Thoracic aorta (tissue), 2 donors: ENCODE data around the gene SSR3. TPM values are rescaled to one million over a fixed set of nuclear protein-coding genes. Genes with fewer than 3 reads are reported as not detected.

ENCODE experiments used
- ATAC-seq: fragments of 150-250 bp; one replicate; pipeline ENCODE4 v1.8.0; 2017; ENCODE audit warnings: low read depth; ENCODE audit not compliant: insufficient number of reproducible peaks, low FRiP score
- DNase-seq: peaks from one replicate; pipeline ENCODE4 v3.0.0-alpha.2; 2020; ENCODE audit warnings: low spot score
- H3K27ac ChIP-seq, 2 donors: fragments of 200-600 bp; sonication (generic); 1 replicate in 1 of 2; 2 replicates in 1 of 2; pipeline ENCODE4 v1.5.1; 2016; ENCODE audit warnings: mild to moderate bottlenecking in 2 of 2, moderate library complexity in 2 of 2
- H3K27me3 ChIP-seq: fragments of 200-600 bp; sonication (generic); replicated peaks from 2 replicates; pipeline ENCODE4 v1.6.0; 2016; ENCODE audit warnings: mild to moderate bottlenecking; ENCODE audit not compliant: insufficient read depth
- H3K36me3 ChIP-seq: fragments of 200-600 bp; sonication (generic); one replicate; pipeline ENCODE4 v1.5.1; 2016
- H3K4me1 ChIP-seq, 2 donors: fragments of 200-600 bp; sonication (generic); 1 replicate in 1 of 2; 2 replicates in 1 of 2; pipeline versions ENCODE4 v1.5.1 to v1.6.0; 2016; ENCODE audit warnings: low read depth in 2 of 2, mild to moderate bottlenecking in 1 of 2; ENCODE audit not compliant: control insufficient read depth in 1 of 2
- H3K4me3 ChIP-seq: fragments of 200-600 bp; sonication (generic); 2 replicates; pipeline ENCODE4 v1.5.1; 2016; ENCODE audit warnings: mild to moderate bottlenecking
- H3K9me3 ChIP-seq: fragments of 200-600 bp; sonication (generic); 2 replicates; pipeline ENCODE4 v1.5.1; 2016
- total RNA-seq, 2 donors: library from RNA; depleted of rRNA; stranded (reverse); fragments of >200 nt; gene quantifications; one replicate each; pipeline versions ENCODE4 v1.1.0 to v1.2.3, GENCODE V29; 2016
- TF ChIP-seq, protein P1 (sequence below): fragments of 200-600 bp; sonication (generic); IDR thresholded peaks from one replicate; pipeline ENCODE4 v1.5.1; 2019; ENCODE audit warnings: antibody characterized with exemption

The SSR3 gene
- total RNA-seq, 2 donors from 2014 or later, result 94.0 to 107 TPM

DNA sequence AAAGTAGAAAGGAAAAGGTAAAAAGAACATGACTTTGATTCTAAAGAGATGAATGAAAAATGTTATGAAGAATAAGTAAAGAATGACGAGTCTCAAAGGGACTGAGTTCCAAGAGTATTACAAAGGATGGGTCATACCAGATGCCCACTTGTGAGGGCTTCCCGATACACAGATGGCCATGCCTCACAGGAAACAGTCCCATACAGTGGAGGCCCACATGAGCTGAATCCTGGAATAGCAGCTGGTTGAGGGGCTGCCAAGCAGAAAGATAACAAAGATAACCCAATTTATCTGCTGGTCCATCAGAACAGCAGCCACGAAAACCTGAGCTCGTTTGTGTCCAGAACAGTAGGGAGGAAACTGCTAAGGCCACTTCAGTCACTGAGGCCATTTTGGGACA lies 3.7 kb downstream of the SSR3 start:
- Histone ChIP-seq H3K27ac (peak overlapping the region in 1 of 2 donors; percentile 27), H3K27me3 (no peaks in the 10 kb centered on the region), H3K9me3 (no peaks in the 10 kb centered on the region), H3K36me3 (peaks cover 5% of the 10 kb centered on the region), H3K4me3 (no peak overlapping the region), H3K4me1 (peaks cover 22 to 76% of the 10 kb centered on the region in 2 donors)
- ATAC-seq (no peak), DNase-seq (no peak)
- TF ChIP-seq, protein P1, sequence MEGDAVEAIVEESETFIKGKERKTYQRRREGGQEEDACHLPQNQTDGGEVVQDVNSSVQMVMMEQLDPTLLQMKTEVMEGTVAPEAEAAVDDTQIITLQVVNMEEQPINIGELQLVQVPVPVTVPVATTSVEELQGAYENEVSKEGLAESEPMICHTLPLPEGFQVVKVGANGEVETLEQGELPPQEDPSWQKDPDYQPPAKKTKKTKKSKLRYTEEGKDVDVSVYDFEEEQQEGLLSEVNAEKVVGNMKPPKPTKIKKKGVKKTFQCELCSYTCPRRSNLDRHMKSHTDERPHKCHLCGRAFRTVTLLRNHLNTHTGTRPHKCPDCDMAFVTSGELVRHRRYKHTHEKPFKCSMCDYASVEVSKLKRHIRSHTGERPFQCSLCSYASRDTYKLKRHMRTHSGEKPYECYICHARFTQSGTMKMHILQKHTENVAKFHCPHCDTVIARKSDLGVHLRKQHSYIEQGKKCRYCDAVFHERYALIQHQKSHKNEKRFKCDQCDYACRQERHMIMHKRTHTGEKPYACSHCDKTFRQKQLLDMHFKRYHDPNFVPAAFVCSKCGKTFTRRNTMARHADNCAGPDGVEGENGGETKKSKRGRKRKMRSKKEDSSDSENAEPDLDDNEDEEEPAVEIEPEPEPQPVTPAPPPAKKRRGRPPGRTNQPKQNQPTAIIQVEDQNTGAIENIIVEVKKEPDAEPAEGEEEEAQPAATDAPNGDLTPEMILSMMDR, result no peak

DNA sequence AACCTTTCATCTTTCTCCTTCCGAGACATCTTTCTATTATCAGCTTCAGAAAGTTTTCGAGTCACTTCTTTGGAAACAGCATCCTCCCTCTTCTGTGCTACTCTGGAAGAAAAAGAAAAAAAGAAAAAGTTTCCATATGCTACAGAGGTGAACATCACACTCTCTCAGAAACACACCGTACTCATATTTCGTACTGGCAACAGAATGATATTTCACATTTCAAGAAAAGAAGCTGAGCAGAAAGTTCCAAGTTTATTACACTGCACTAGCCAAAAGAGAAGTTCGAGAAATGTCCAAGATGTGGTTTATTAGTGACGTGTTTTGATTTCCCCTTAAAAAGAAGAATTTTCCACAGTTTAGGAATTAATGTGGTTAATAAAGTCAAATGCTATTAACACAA lies 6.0 kb downstream of the SSR3 start:
- Histone ChIP-seq H3K36me3 (peaks cover 5% of the 10 kb centered on the region), H3K9me3 (no peaks in the 10 kb centered on the region), H3K4me1 (peaks cover 23 to 97% of the 10 kb centered on the region in 2 donors), H3K27ac (no peak overlapping the region), H3K27me3 (no peaks in the 10 kb centered on the region), H3K4me3 (no peak overlapping the region)
- TF ChIP-seq, protein P1, result no peak
- DNase-seq (no peak), ATAC-seq (no peak)

DNA sequence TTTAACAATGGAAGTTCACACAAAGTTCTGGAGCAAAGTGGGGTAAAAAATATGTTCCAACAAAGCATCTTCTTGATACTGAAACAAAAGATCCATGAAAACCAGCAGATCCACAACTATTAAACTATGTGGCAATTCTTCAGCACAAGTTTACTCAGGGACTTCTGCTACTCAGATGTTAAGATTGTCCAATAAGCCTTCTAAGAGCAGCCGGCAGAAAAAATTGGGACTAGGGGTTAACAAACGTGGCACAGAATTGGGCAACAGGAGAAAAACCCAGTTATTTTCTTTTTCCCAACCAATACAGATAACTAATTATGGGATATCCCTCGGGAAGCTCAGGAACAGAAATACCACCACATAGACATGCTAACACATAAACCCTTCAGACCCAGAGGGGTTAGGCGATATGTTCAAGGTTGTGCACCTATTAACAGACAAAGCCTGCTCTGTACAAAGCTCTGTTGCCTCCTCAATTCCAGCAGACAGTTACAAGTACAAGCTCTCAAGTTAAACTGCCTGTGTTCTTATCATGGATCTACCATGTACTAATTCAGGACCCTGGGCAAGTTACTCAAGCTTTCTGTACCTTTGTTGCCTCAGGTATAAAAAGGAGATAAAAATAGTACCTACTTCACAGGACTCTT lies 6.8 kb downstream of the SSR3 start:
- H3K36me3 ChIP-seq, result peaks cover 5% of the 10 kb centered on the region
- peaks cover 29 to 97% of the 10 kb centered on the region in 2 donors for H3K4me1 ChIP-seq
- no peaks in the 10 kb centered on the region for H3K27me3 ChIP-seq
- DNase-seq (no peak), ATAC-seq (no peak)
- no peaks in the 10 kb centered on the region for H3K9me3 ChIP-seq
- no peak overlapping the region for H3K4me3 ChIP-seq
- H3K27ac ChIP-seq, result no peak overlapping the region
- TF ChIP-seq, protein P1, result no peak

DNA sequence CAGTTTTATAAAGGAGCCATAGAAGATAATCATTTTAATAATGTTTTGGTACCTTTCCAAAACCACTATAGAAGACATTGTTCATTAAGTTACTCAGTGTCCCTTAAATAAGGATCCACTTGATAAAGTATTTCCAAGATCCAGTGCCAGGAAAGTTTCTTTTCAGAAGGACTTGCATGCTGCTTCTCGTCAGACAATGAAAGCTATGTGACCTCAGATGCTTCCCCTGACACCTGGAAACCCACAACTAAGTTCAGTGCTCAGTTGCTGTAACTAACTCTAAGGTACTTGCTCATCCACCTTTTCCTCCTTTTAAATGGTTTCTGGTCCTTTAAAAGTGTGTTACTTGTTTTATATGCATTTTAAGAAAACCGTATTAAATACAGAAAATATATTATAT lies 7.3 kb downstream of the SSR3 start:
- Histone ChIP-seq H3K27ac (no peak overlapping the region), H3K4me1 (peaks cover 29 to 97% of the 10 kb centered on the region in 2 donors)

DNA sequence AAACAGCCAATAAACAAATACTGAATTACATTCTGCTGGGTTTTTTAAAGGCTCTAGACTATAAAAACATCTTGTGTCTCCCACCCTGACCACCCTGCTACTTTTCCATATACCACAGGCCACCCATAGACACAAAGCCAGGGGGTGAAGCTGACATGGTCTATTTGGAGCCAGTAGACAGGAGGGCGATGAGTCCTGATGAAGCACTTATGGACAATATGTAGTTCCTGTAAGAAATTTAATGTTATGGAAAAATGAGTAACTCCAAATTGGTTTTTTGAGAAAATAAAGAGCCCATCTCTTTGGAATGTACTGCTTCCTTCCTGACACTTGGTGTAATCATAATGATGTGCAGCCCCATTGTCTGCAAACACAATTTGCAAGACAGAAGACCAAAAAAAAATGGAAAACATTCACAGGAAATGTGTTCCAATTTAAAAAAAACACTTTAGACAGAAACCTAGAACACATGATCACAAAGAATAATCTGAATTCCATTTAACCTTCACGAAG lies 11.8 kb downstream of the SSR3 start:
- H3K36me3 ChIP-seq, result peaks cover 4% of the 10 kb centered on the region
- ATAC-seq (no peak), DNase-seq (no peak)
- TF ChIP-seq, protein P1, result no peak
- peaks cover 14 to 74% of the 10 kb centered on the region in 2 donors for H3K4me1 ChIP-seq
- no peak overlapping the region for H3K4me3 ChIP-seq
- H3K27me3 ChIP-seq, result no peaks in the 10 kb centered on the region
- no peaks in the 10 kb centered on the region for H3K9me3 ChIP-seq
- H3K27ac ChIP-seq, result peak overlapping the region; percentile 25 to 75

More for the DNA sequence above, 7.3 kb downstream of the SSR3 start:
- no peak overlapping the region for H3K4me3 ChIP-seq
- TF ChIP-seq, protein P1, result no peak
- H3K9me3 ChIP-seq, result no peaks in the 10 kb centered on the region
- ATAC-seq (no peak), DNase-seq (no peak)
- no peaks in the 10 kb centered on the region for H3K27me3 ChIP-seq
- peaks cover 5% of the 10 kb centered on the region for H3K36me3 ChIP-seq
